Stimulated activated CD4-positive, alpha-beta T cell treated with anti-CD3 and anti-CD28 coated beads, Interleukin-15, amount 100 ng/mL, for 24 hours (primary cell): Measurements from ENCODE around the gene SMG5.

Experiments
- DNase-seq: peaks from one replicate; pipeline ENCODE4 v3.0.0-alpha.2; 2020

The SMG5 gene

GRCh38 chr1:156276966-156277381, 5.7 kb downstream of the SMG5 start:
- no peak for DNase-seq

- DNase-seq, result no peak
Measured at GRCh38 chr1:156276532-156276931, 6.1 kb downstream of the SMG5 start.

GRCh38 chr1:156270314-156270713, 12.3 kb downstream of the SMG5 start:
- no peak for DNase-seq

- no peak for DNase-seq
Measured at GRCh38 chr1:156268336-156268735, 14.3 kb downstream of the SMG5 start.

GRCh38 chr1:156266051-156266450, 16.6 kb downstream of the SMG5 start:
- DNase-seq, result no peak

- no peak for DNase-seq
Measured at GRCh38 chr1:156263288-156263655, 19.4 kb downstream of the SMG5 start.

GRCh38 chr1:156262461-156263287, 20.0 kb downstream of the SMG5 start:
- DNase-seq, result no peak

GRCh38 chr1:156260896-156261295, 21.7 kb downstream of the SMG5 start:
- no peak for DNase-seq

GRCh38 chr1:156259805-156260204, 22.8 kb downstream of the SMG5 start:
- DNase-seq, result no peak

GRCh38 chr1:156258859-156259258, 23.8 kb downstream of the SMG5 start:
- no peak for DNase-seq

GRCh38 chr1:156257711-156258110, 24.9 kb downstream of the SMG5 start:
- DNase-seq, result no peak

GRCh38 chr1:156253634-156254033, 29.0 kb downstream of the SMG5 start:
- no peak for DNase-seq

- no peak for DNase-seq
Measured at GRCh38 chr1:156251527-156251926, 31.1 kb downstream of the SMG5 start.

- no peak for DNase-seq
Measured at GRCh38 chr1:156249593-156249992, 33.0 kb downstream of the SMG5 start.

GRCh38 chr1:156248323-156248683, 34.3 kb downstream of the SMG5 start:
- no peak for DNase-seq

- no peak for DNase-seq
Measured at GRCh38 chr1:156247460-156248322, 34.9 kb downstream of the SMG5 start, which contains the start of gene PAQR6. TSS of gene PAQR6 (minus strand) at chr1:156248056. CDS start at chr1:156246731, 1,325 bp downstream.

GRCh38 chr1:156246781-156247459, 35.7 kb downstream of the SMG5 start:
- DNase-seq, result no peak

GRCh38 chr1:156246241-156246780, 36.3 kb downstream of the SMG5 start:
- no peak for DNase-seq

- DNase-seq, result peak; percentile 55
Measured at GRCh38 chr1:156245451-156246232, 37.0 kb downstream of the SMG5 start.

GRCh38 chr1:156244712-156245111, 37.9 kb downstream of the SMG5 start:
- no peak for DNase-seq

- no peak for DNase-seq
Measured at GRCh38 chr1:156244126-156244525, 38.5 kb downstream of the SMG5 start.

GRCh38 chr1:156242738-156243137, 39.9 kb downstream of the SMG5 start:
- DNase-seq, result no peak
